Mammary epithelial cell (primary cell): ENCODE data around the gene CELF4.

Experiments used
- EZH2 ChIP-seq: IDR thresholded peaks from 2 replicates; pipeline ENCODE4 v1.6.1; 2012; ENCODE audit warnings: low read length, inconsistent platforms, borderline replicate concordance
- TF ChIP-seq, protein P1 (sequence below), 2 donors: IDR thresholded peaks in 1 of 2; conservative IDR thresholded peaks in 1 of 2; 2 replicates each; pipeline ENCODE4 v1.5.1; 2011 to 2012; ENCODE audit warnings: inconsistent platforms in 2 of 2, low read length in 2 of 2, mild to moderate bottlenecking in 2 of 2, control low read depth in 1 of 2, low read depth in 1 of 2; ENCODE audit not compliant: insufficient read depth in 1 of 2; ENCODE audit errors: extremely low read depth in 1 of 2

DNA sequence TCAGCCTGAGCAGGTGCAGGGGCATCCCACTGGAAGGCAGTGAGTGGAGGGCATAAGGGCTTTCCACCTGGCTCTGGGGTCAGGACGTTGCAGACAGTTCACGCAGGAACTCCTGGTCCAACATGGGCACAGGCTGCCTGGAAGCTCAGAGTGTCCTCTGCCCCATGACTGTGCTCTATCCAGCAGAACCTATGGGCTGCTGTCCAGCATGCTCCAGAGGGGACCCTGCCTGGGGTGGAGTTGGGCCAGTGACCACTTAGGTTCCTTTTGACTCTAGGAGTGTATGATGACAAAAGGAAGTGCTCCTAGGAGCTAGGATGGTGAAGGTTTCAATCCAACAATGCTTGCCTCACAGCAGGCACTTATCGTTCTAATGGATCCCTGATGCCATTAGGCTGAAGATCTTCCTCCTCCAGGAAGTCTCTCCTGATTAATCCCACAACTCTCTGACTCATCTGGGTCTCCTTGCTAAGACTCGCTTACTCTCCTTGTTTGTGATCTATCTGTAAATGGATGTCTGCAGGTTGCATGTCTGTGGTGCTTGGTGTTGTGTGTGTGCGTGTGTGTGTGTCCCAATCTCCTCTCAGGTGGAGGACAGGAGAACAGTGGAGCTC is 224.0 kb downstream of the CELF4 start:
- TF ChIP-seq, protein P1, sequence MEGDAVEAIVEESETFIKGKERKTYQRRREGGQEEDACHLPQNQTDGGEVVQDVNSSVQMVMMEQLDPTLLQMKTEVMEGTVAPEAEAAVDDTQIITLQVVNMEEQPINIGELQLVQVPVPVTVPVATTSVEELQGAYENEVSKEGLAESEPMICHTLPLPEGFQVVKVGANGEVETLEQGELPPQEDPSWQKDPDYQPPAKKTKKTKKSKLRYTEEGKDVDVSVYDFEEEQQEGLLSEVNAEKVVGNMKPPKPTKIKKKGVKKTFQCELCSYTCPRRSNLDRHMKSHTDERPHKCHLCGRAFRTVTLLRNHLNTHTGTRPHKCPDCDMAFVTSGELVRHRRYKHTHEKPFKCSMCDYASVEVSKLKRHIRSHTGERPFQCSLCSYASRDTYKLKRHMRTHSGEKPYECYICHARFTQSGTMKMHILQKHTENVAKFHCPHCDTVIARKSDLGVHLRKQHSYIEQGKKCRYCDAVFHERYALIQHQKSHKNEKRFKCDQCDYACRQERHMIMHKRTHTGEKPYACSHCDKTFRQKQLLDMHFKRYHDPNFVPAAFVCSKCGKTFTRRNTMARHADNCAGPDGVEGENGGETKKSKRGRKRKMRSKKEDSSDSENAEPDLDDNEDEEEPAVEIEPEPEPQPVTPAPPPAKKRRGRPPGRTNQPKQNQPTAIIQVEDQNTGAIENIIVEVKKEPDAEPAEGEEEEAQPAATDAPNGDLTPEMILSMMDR (conservative IDR thresholded peaks at IDR 0.05 in 1 of 2, IDR thresholded peaks at IDR 0.05 in 1 of 2; ENCODE audit: extremely low read depth in 1 of 2, insufficient read depth in 1 of 2, low read depth in 1 of 2, low read length in 2 of 2) = no peak
- no peak for TF ChIP-seq EZH2
